T-helper 22 cell (primary cell): Measurements from ENCODE around the gene ANKRD37.
"Not testable (repeated sequence)": the region's sequence is repeated elsewhere in the genome, so short reads cannot be mapped to it uniquely, and the experiment has no call there.

Experiments used
- DNase-seq: peaks from one replicate; pipeline ENCODE4 v3.0.0-alpha.2; 2020; ENCODE audit warnings: low read depth

The ANKRD37 gene

GRCh38 chr4:185396724-185397385, at the start of gene ANKRD37:
Gene ANKRD37, plus strand, starts transcription at chr4:185396841. Its CDS starts 83 bp downstream, at chr4:185396924.
- no peak for DNase-seq

- no peak for DNase-seq
Observed at GRCh38 chr4:185346975-185347601, 49.6 kb upstream of the ANKRD37 start.

GRCh38 chr4:185351691-185352090, 45.0 kb upstream of the ANKRD37 start:
- no peak for DNase-seq

GRCh38 chr4:185352202-185352601, 44.4 kb upstream of the ANKRD37 start:
- no peak for DNase-seq

GRCh38 chr4:185352741-185353140, 43.9 kb upstream of the ANKRD37 start:
- DNase-seq = no peak

- DNase-seq = no peak
Observed at GRCh38 chr4:185357211-185357610, 39.4 kb upstream of the ANKRD37 start.

GRCh38 chr4:185357733-185358440, 38.8 kb upstream of the ANKRD37 start:
- DNase-seq = no peak

GRCh38 chr4:185358514-185358913, 38.1 kb upstream of the ANKRD37 start:
- no peak for DNase-seq

- DNase-seq = no peak
Observed at GRCh38 chr4:185358959-185359358, 37.7 kb upstream of the ANKRD37 start.

GRCh38 chr4:185359767-185360446, 36.7 kb upstream of the ANKRD37 start:
- DNase-seq = no peak

GRCh38 chr4:185361872-185362271, 34.8 kb upstream of the ANKRD37 start:
- no peak for DNase-seq

GRCh38 chr4:185362570-185362969, 34.1 kb upstream of the ANKRD37 start:
- DNase-seq = not testable (repeated sequence)

- no peak for DNase-seq
Observed at GRCh38 chr4:185363251-185363650, 33.4 kb upstream of the ANKRD37 start.

GRCh38 chr4:185364886-185365285, 31.8 kb upstream of the ANKRD37 start:
- no peak for DNase-seq

GRCh38 chr4:185369731-185370130, 26.9 kb upstream of the ANKRD37 start:
- DNase-seq = no peak

GRCh38 chr4:185370268-185370949, 26.2 kb upstream of the ANKRD37 start:
- DNase-seq = no peak

GRCh38 chr4:185371702-185372101, 24.9 kb upstream of the ANKRD37 start:
- DNase-seq = no peak

- DNase-seq = no peak
Observed at GRCh38 chr4:185374027-185374426, 22.6 kb upstream of the ANKRD37 start.

- no peak for DNase-seq
Observed at GRCh38 chr4:185374573-185374972, 22.1 kb upstream of the ANKRD37 start.

- no peak for DNase-seq
Observed at GRCh38 chr4:185378264-185378663, 18.4 kb upstream of the ANKRD37 start.

GRCh38 chr4:185379326-185380295, 17.0 kb upstream of the ANKRD37 start:
- DNase-seq = no peak
